CD14-positive monocyte (primary cell): ENCODE measurements around the gene MEX3D. TPM values are rescaled to one million over a fixed set of nuclear protein-coding genes. Genes with fewer than 3 reads are reported as not detected.

ENCODE experiments used
- DNase-seq, 3 donors: peaks; one replicate each; pipeline ENCODE4 v3.0.0-alpha.2; 2011 to 2022
- H2AFZ ChIP-seq: 2 replicates; pipeline ENCODE4 v1.6.0; 2012; ENCODE audit warnings: mild to moderate bottlenecking, low read depth, low read length, inconsistent platforms; ENCODE audit not compliant: insufficient read depth, poor library complexity, severe bottlenecking
- H3K27ac ChIP-seq, 2 donors: 1 replicate in 1 of 2; 2 replicates in 1 of 2; pipeline ENCODE4 v1.5.1; 2012 to 2013; ENCODE audit warnings: low read length in 2 of 2, control low read depth in 1 of 2, inconsistent platforms in 1 of 2, low read depth in 1 of 2, mild to moderate bottlenecking in 1 of 2
- H3K27me3 ChIP-seq, 2 donors: one replicate each; pipeline versions ENCODE4 v1.6.0 to v1.6.1; 2011 to 2013; ENCODE audit warnings: low read length in 2 of 2; ENCODE audit not compliant: control insufficient read depth in 2 of 2, insufficient read depth in 2 of 2
- H3K36me3 ChIP-seq, 2 donors: replicated peaks in 1 of 2; 1 replicate in 1 of 2; 2 replicates in 1 of 2; pipeline versions ENCODE4 v1.5.1 to v1.6.1; 2012 to 2013; ENCODE audit warnings: low read length in 2 of 2, control low read depth in 1 of 2, inconsistent platforms in 1 of 2, mild to moderate bottlenecking in 1 of 2; ENCODE audit not compliant: insufficient read depth in 2 of 2, control insufficient read depth in 1 of 2
- H3K4me1 ChIP-seq, 2 donors: 1 replicate in 1 of 2; 2 replicates in 1 of 2; pipeline versions ENCODE4 v1.5.1 to v1.6.1; 2012 to 2013; ENCODE audit warnings: low read length in 2 of 2, control low read depth in 1 of 2, inconsistent platforms in 1 of 2, mild to moderate bottlenecking in 1 of 2, moderate library complexity in 1 of 2; ENCODE audit not compliant: insufficient read depth in 2 of 2, control insufficient read depth in 1 of 2
- H3K4me2 ChIP-seq: replicated peaks from 2 replicates; pipeline ENCODE3; 2012; ENCODE audit warnings: low read length, moderate library complexity, mild to moderate bottlenecking; ENCODE audit not compliant: poor library complexity, severe bottlenecking; ENCODE audit errors: extremely low read depth
- H3K4me3 ChIP-seq, 3 experiments: fragments of 200-600 bp in 1 of 3; sonication (generic) in 1 of 3; replicated peaks in 1 of 3; 1 replicate in 2 of 3; 2 replicates in 1 of 3; pipeline ENCODE4 v1.5.1; 2011 to 2013; ENCODE audit warnings: low read length in 3 of 3, mild to moderate bottlenecking in 3 of 3, control low read depth in 2 of 3, low read depth in 2 of 3, inconsistent platforms in 1 of 3, moderate library complexity in 1 of 3
- H3K79me2 ChIP-seq: 2 replicates; pipeline ENCODE4 v1.6.0; 2012; ENCODE audit warnings: mild to moderate bottlenecking, control low read depth, inconsistent platforms, low read length, moderate library complexity; ENCODE audit not compliant: insufficient read depth
- H3K9ac ChIP-seq: 2 replicates; pipeline ENCODE4 v1.6.0; 2017; ENCODE audit warnings: low read length, mild to moderate bottlenecking; ENCODE audit not compliant: insufficient read depth, poor library complexity, severe bottlenecking
- H3K9me3 ChIP-seq, 2 donors: replicated peaks in 1 of 2; 1 replicate in 1 of 2; 2 replicates in 1 of 2; pipeline versions ENCODE4 v1.5.1 to v1.6.1; 2012 to 2013; ENCODE audit warnings: low read length in 2 of 2, control low read depth in 1 of 2; ENCODE audit not compliant: control insufficient read depth in 1 of 2, insufficient read depth in 1 of 2
- H4K20me1 ChIP-seq: 2 replicates; pipeline ENCODE4 v1.6.0; 2012; ENCODE audit warnings: mild to moderate bottlenecking, low read length, control low read depth, moderate library complexity; ENCODE audit not compliant: insufficient read depth
- H3K27ac Mint-ChIP-seq, 7 donors: one replicate each; pipeline ENCODE4 v1.8.0; 2020; ENCODE audit warnings: mild to moderate bottlenecking in 7 of 7, mixed read lengths in 7 of 7, moderate library complexity in 6 of 7, inconsistent platforms in 2 of 7
- H3K27me3 Mint-ChIP-seq, 3 donors: one replicate each; pipeline ENCODE4 v1.8.0; 2021 to 2022; ENCODE audit warnings: low read depth in 3 of 3, mild to moderate bottlenecking in 3 of 3, mixed read lengths in 3 of 3, moderate library complexity in 3 of 3, inconsistent platforms in 1 of 3
- H3K36me3 Mint-ChIP-seq, 2 donors: one replicate each; pipeline ENCODE4 v1.8.0; 2020; ENCODE audit warnings: mixed read lengths in 2 of 2, inconsistent platforms in 1 of 2, mild to moderate bottlenecking in 1 of 2
- H3K4me1 Mint-ChIP-seq: one replicate; pipeline ENCODE4 v1.8.0; 2020; ENCODE audit warnings: mild to moderate bottlenecking, mixed read lengths
- H3K4me3 Mint-ChIP-seq, 2 donors: one replicate each; pipeline ENCODE4 v1.8.0; 2020; ENCODE audit warnings: mild to moderate bottlenecking in 2 of 2, mixed read lengths in 2 of 2, moderate library complexity in 1 of 2
- H3K9me3 Mint-ChIP-seq, 7 donors: one replicate each; pipeline ENCODE4 v1.8.0; 2020 to 2022; ENCODE audit warnings: mixed read lengths in 7 of 7, mild to moderate bottlenecking in 6 of 7, moderate library complexity in 6 of 7, inconsistent platforms in 2 of 7
- WGBS: methylation state at CpG from one replicate; pipeline ENCODE4 v1.1.5; 2013; ENCODE audit warnings: missing lambda C conversion rate; ENCODE audit not compliant: insufficient coverage; 5-methylcytosine and 5-hydroxymethylcytosine counted together
- intact Hi-C, 2 donors: fragments of 100-400 bp; cut with micrococcal nuclease; formaldehyde crosslinking; loops; one replicate each; pipeline versions ENCODE4 v1.15.0 to v1.15.1; 2023
- polyA plus RNA-seq, 3 donors: library from polyadenylated mRNA; depleted of rRNA in 1 of 3; unstranded in 2 of 3; stranded (reverse) in 1 of 3; fragments of 300-500 nt in 2 of 3; fragments of >200 nt in 1 of 3; fragmentation: Illumina TruSeq in 2 of 3; gene quantifications; 1 replicate in 2 of 3; 2 replicates in 1 of 3; pipeline ENCODE4 v1.2.3, GENCODE V29; 2012 to 2021
- TF ChIP-seq, protein P1 (sequence below): fragments of 200-600 bp; IDR thresholded peaks from one replicate; pipeline ENCODE4 v1.8.0; 2022; ENCODE audit warnings: antibody characterized with exemption, mild to moderate bottlenecking

MEX3D gene
- polyA plus RNA-seq, 3 donors = 0.08 to 1.0 (median 0.10) TPM

DNA sequence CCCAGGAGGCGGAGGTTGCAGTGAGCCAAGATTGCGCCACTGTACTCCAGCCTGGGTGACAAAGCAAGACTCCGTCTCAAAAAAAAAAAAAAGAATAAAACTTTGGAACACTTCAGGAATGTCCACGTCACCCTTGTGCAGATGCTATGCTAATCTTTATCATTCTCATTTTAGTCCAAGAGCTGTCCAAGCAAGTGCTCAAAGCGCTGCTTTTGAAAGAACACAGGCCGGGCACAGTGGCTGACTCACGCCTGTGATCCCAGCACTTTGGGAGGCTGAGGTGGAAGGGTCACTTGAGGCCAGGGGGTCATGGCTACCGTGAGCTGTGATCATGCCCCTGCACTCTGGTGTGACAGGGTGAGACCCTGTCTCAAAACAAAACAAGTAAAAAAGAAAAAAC, 48.3 kb upstream of the MEX3D start:
- Histone ChIP-seq H3K79me2 (no peaks in the 10 kb centered on the region), H3K4me1 (no peaks in the 10 kb centered on the region), H2AFZ (no peak overlapping the region), H3K4me2 (no peak overlapping the region), H4K20me1 (no peaks in the 10 kb centered on the region), H3K27ac (no peak overlapping the region), H3K27me3 (no peaks in the 10 kb centered on the region), H3K9ac (no peak overlapping the region), H3K36me3 (peaks cover 64 to 65% of the 10 kb centered on the region in 2 donors), H3K9me3 (no peaks in the 10 kb centered on the region), H3K4me3 (no peak overlapping the region)
- Mint-ChIP-seq H3K27me3 (peaks cover 0 to 2% (median 0%) of the 10 kb centered on the region in 3 donors), H3K4me3 (no peak overlapping the region), H3K36me3 (peaks cover 42 to 90% of the 10 kb centered on the region in 2 donors), H3K4me1 (peaks cover 2% of the 10 kb centered on the region), H3K9me3 (no peaks in the 10 kb centered on the region), H3K27ac (peak overlapping the region in 3 of 7 donors; percentile 17 to 25 (median 24))
- TF ChIP-seq, protein P1, sequence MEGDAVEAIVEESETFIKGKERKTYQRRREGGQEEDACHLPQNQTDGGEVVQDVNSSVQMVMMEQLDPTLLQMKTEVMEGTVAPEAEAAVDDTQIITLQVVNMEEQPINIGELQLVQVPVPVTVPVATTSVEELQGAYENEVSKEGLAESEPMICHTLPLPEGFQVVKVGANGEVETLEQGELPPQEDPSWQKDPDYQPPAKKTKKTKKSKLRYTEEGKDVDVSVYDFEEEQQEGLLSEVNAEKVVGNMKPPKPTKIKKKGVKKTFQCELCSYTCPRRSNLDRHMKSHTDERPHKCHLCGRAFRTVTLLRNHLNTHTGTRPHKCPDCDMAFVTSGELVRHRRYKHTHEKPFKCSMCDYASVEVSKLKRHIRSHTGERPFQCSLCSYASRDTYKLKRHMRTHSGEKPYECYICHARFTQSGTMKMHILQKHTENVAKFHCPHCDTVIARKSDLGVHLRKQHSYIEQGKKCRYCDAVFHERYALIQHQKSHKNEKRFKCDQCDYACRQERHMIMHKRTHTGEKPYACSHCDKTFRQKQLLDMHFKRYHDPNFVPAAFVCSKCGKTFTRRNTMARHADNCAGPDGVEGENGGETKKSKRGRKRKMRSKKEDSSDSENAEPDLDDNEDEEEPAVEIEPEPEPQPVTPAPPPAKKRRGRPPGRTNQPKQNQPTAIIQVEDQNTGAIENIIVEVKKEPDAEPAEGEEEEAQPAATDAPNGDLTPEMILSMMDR = no peak
- WGBS = 82% methylated on average over 6 of the region's 8 CpGs
- intact Hi-C loops = no loop called here
- DNase-seq = no peak

DNA sequence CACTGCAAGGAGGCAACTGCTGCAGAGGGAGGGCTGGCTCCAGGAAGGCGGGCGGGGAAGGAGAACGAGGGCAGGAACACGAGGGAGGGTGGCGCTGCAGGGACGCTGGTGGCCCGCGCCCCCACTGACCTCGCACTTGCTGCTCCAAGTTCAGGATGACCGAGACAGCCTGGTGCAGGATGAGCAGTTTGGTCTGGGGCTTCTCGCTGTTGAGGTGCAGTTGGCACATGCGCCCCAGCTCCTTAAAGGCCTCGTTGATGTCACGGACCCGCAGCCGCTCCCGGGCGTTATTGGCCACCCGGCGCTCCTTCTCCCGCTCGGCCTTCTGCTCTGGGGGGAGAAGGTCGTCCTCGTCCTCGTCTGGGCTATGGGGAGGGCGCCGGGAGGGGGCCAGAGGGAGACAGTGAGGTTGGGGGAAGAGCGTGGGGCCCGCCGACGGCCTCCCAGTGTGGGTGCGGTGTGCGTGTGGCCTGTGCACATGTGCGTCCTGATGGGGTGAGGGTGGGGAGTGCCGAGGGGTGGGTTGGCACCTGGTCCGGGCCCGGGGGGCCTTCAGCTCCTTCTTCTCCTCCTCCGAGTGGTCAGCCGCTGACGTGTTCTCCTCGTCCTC, 47.1 kb upstream of the MEX3D start:
- Mint-ChIP-seq H3K9me3 (no peaks in the 10 kb centered on the region), H3K36me3 (peaks cover 47 to 92% of the 10 kb centered on the region in 2 donors), H3K4me1 (peaks cover 2% of the 10 kb centered on the region), H3K27ac (peak overlapping the region in 1 of 7 donors; percentile 33), H3K27me3 (peaks cover 0 to 2% (median 0%) of the 10 kb centered on the region in 3 donors), H3K4me3 (no peak overlapping the region)
- Histone ChIP-seq H3K79me2 (no peaks in the 10 kb centered on the region), H3K4me1 (no peaks in the 10 kb centered on the region), H3K27ac (no peak overlapping the region), H3K4me3 (no peak overlapping the region), H3K27me3 (no peaks in the 10 kb centered on the region), H3K9ac (no peak overlapping the region), H2AFZ (no peak overlapping the region), H3K4me2 (no peak overlapping the region), H4K20me1 (no peaks in the 10 kb centered on the region), H3K9me3 (no peaks in the 10 kb centered on the region), H3K36me3 (peaks cover 59 to 65% of the 10 kb centered on the region in 2 donors)
- WGBS = 94% methylated on average over 25 of the region's 41 CpGs
- intact Hi-C loops = no loop called here
- TF ChIP-seq, protein P1 = no peak
- DNase-seq = no peak
